Mucosa of stomach (tissue), 1 donor: Measurements from ENCODE around the gene NEB.

Experiments used
- H3K27me3 ChIP-seq: one replicate; pipeline ENCODE4 v1.7.0; 2013; ENCODE audit warnings: mild to moderate bottlenecking, low read length; ENCODE audit not compliant: control insufficient read depth, insufficient read depth
- H3K36me3 ChIP-seq: one replicate; pipeline ENCODE4 v1.7.0; 2013; ENCODE audit warnings: low read length; ENCODE audit not compliant: control insufficient read depth, insufficient read depth
- H3K4me1 ChIP-seq: one replicate; pipeline ENCODE4 v1.7.0; 2013; ENCODE audit warnings: mild to moderate bottlenecking, low read length; ENCODE audit not compliant: control insufficient read depth, insufficient read depth
- H3K4me3 ChIP-seq: one replicate; pipeline ENCODE4 v1.7.0; 2013; ENCODE audit warnings: low read length
- H3K9ac ChIP-seq: one replicate; pipeline ENCODE4 v1.7.0; 2013; ENCODE audit warnings: mild to moderate bottlenecking, low read length, moderate library complexity
- H3K9me3 ChIP-seq: one replicate; pipeline ENCODE4 v1.7.0; 2013; ENCODE audit warnings: mild to moderate bottlenecking, low read length, moderate library complexity; ENCODE audit not compliant: control insufficient read depth
- donor health status: Pancreatic carcinoma.

Gene NEB

GRCh38 chr2:151556121-151556520 lies 178.2 kb downstream of the NEB start:
- H3K36me3 ChIP-seq: no peaks in the 10 kb centered on the region
- H3K4me3 ChIP-seq: no peak overlapping the region
- H3K27me3 ChIP-seq: no peaks in the 10 kb centered on the region
- H3K9ac ChIP-seq: no peak overlapping the region
- no peaks in the 10 kb centered on the region for H3K9me3 ChIP-seq
- no peaks in the 10 kb centered on the region for H3K4me1 ChIP-seq

- no peaks in the 10 kb centered on the region for H3K36me3 ChIP-seq
- no peaks in the 10 kb centered on the region for H3K9me3 ChIP-seq
- no peak overlapping the region for H3K4me3 ChIP-seq
- H3K4me1 ChIP-seq: no peaks in the 10 kb centered on the region
- H3K9ac ChIP-seq: no peak overlapping the region
- H3K27me3 ChIP-seq: no peaks in the 10 kb centered on the region
Measured at GRCh38 chr2:151552287-151552686, 182.0 kb downstream of the NEB start.

GRCh38 chr2:151551556-151551955 lies 182.7 kb downstream of the NEB start:
- H3K4me1 ChIP-seq: no peaks in the 10 kb centered on the region
- no peaks in the 10 kb centered on the region for H3K27me3 ChIP-seq
- H3K36me3 ChIP-seq: no peaks in the 10 kb centered on the region
- H3K9me3 ChIP-seq: no peaks in the 10 kb centered on the region
- H3K4me3 ChIP-seq: no peak overlapping the region
- H3K9ac ChIP-seq: no peak overlapping the region

- no peaks in the 10 kb centered on the region for H3K9me3 ChIP-seq
- H3K36me3 ChIP-seq: no peaks in the 10 kb centered on the region
- H3K4me1 ChIP-seq: no peaks in the 10 kb centered on the region
- H3K4me3 ChIP-seq: no peak overlapping the region
- no peaks in the 10 kb centered on the region for H3K27me3 ChIP-seq
- H3K9ac ChIP-seq: no peak overlapping the region
Measured at GRCh38 chr2:151549191-151549590, 185.1 kb downstream of the NEB start.

GRCh38 chr2:151544449-151544848 lies 189.8 kb downstream of the NEB start:
- Histone ChIP-seq H3K9me3 (no peaks in the 10 kb centered on the region), H3K4me1 (no peaks in the 10 kb centered on the region), H3K36me3 (no peaks in the 10 kb centered on the region), H3K27me3 (no peaks in the 10 kb centered on the region), H3K9ac (no peak overlapping the region), H3K4me3 (no peak overlapping the region)

- Histone ChIP-seq H3K36me3 (no peaks in the 10 kb centered on the region), H3K4me3 (no peak overlapping the region), H3K27me3 (no peaks in the 10 kb centered on the region), H3K9me3 (no peaks in the 10 kb centered on the region), H3K9ac (no peak overlapping the region), H3K4me1 (no peaks in the 10 kb centered on the region)
Measured at GRCh38 chr2:151543876-151544275, 190.4 kb downstream of the NEB start.

- Histone ChIP-seq H3K9ac (no peak overlapping the region), H3K27me3 (no peaks in the 10 kb centered on the region), H3K9me3 (no peaks in the 10 kb centered on the region), H3K4me3 (no peak overlapping the region), H3K36me3 (no peaks in the 10 kb centered on the region), H3K4me1 (no peaks in the 10 kb centered on the region)
Measured at GRCh38 chr2:151534001-151534400, 200.3 kb downstream of the NEB start.

GRCh38 chr2:151533127-151533526 lies 201.1 kb downstream of the NEB start:
- Histone ChIP-seq H3K36me3 (no peaks in the 10 kb centered on the region), H3K9ac (no peak overlapping the region), H3K27me3 (no peaks in the 10 kb centered on the region), H3K4me3 (no peak overlapping the region), H3K9me3 (no peaks in the 10 kb centered on the region), H3K4me1 (no peaks in the 10 kb centered on the region)

GRCh38 chr2:151526572-151527090 lies 207.6 kb downstream of the NEB start:
- H3K9ac ChIP-seq: no peak overlapping the region
- H3K4me3 ChIP-seq: no peak overlapping the region
- H3K27me3 ChIP-seq: no peaks in the 10 kb centered on the region
- no peaks in the 10 kb centered on the region for H3K4me1 ChIP-seq
- H3K9me3 ChIP-seq: no peaks in the 10 kb centered on the region
- no peaks in the 10 kb centered on the region for H3K36me3 ChIP-seq

- no peak overlapping the region for H3K4me3 ChIP-seq
- H3K27me3 ChIP-seq: no peaks in the 10 kb centered on the region
- H3K9me3 ChIP-seq: no peaks in the 10 kb centered on the region
- no peaks in the 10 kb centered on the region for H3K36me3 ChIP-seq
- no peaks in the 10 kb centered on the region for H3K4me1 ChIP-seq
- no peak overlapping the region for H3K9ac ChIP-seq
Measured at GRCh38 chr2:151525821-151526373, 208.4 kb downstream of the NEB start.

GRCh38 chr2:151523850-151524249 lies 210.4 kb downstream of the NEB start:
- H3K9me3 ChIP-seq: no peaks in the 10 kb centered on the region
- H3K4me1 ChIP-seq: no peaks in the 10 kb centered on the region
- H3K27me3 ChIP-seq: no peaks in the 10 kb centered on the region
- H3K36me3 ChIP-seq: no peaks in the 10 kb centered on the region
- H3K9ac ChIP-seq: no peak overlapping the region
- H3K4me3 ChIP-seq: no peak overlapping the region

GRCh38 chr2:151522556-151522955 lies 211.7 kb downstream of the NEB start:
- no peaks in the 10 kb centered on the region for H3K36me3 ChIP-seq
- no peak overlapping the region for H3K9ac ChIP-seq
- no peak overlapping the region for H3K4me3 ChIP-seq
- no peaks in the 10 kb centered on the region for H3K9me3 ChIP-seq
- no peaks in the 10 kb centered on the region for H3K27me3 ChIP-seq
- H3K4me1 ChIP-seq: no peaks in the 10 kb centered on the region

- Histone ChIP-seq H3K36me3 (no peaks in the 10 kb centered on the region), H3K9ac (no peak overlapping the region), H3K4me1 (no peaks in the 10 kb centered on the region), H3K27me3 (no peaks in the 10 kb centered on the region), H3K4me3 (no peak overlapping the region), H3K9me3 (no peaks in the 10 kb centered on the region)
Measured at GRCh38 chr2:151520976-151521375, 213.3 kb downstream of the NEB start.
